ENCODE results near the gene BBS12.

The BBS12 gene

DNA sequence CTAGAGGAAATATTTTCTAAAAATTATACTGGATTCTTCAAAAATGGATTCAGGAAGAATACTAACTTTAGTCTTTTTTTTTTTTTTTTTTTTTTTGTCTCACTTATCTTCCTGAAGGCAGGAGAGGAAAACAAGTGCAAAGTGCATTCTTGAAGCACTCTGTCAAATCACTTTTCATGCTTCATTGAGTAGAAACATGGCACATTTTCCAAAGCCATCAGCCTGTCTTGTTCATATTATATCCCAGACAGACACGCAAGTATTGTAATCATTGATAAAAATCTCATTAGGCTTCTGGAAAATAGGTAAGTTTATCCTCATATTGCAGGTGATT lies 1.2 kb downstream of the BBS12 start:
- TF ChIP-seq, protein P1, sequence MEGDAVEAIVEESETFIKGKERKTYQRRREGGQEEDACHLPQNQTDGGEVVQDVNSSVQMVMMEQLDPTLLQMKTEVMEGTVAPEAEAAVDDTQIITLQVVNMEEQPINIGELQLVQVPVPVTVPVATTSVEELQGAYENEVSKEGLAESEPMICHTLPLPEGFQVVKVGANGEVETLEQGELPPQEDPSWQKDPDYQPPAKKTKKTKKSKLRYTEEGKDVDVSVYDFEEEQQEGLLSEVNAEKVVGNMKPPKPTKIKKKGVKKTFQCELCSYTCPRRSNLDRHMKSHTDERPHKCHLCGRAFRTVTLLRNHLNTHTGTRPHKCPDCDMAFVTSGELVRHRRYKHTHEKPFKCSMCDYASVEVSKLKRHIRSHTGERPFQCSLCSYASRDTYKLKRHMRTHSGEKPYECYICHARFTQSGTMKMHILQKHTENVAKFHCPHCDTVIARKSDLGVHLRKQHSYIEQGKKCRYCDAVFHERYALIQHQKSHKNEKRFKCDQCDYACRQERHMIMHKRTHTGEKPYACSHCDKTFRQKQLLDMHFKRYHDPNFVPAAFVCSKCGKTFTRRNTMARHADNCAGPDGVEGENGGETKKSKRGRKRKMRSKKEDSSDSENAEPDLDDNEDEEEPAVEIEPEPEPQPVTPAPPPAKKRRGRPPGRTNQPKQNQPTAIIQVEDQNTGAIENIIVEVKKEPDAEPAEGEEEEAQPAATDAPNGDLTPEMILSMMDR (IDR thresholded peaks at IDR 0.05; ENCODE audit: borderline replicate concordance, insufficient read depth, low read depth, low read length): no peak
- no peak overlapping the region for H3K4me3 ChIP-seq (ENCODE audit: low read depth, low read length)

DNA sequence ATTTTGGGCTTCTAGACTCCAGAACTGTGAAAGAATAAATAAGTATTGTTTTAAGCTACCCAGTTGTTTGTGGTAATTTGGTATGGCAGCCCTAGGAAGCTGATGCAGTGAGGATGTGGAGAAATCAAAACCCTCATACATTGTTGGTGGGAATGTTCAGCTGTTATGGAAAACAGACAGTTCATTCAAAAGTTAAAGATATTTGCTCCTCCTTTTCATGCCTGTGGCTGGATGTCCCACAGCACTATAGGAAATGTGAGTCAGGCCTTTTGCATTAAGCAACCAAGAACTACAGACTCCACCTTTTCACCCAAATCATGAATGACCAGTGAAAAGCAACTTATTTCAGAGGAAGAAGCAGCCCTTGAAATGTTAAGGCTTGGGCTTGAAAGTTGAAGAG lies 6.7 kb downstream of the BBS12 start:
- H3K4me3 ChIP-seq (ENCODE audit: low read depth, low read length): no peak overlapping the region
- TF ChIP-seq, protein P1 (IDR thresholded peaks at IDR 0.05; ENCODE audit: borderline replicate concordance, insufficient read depth, low read depth, low read length): no peak

DNA sequence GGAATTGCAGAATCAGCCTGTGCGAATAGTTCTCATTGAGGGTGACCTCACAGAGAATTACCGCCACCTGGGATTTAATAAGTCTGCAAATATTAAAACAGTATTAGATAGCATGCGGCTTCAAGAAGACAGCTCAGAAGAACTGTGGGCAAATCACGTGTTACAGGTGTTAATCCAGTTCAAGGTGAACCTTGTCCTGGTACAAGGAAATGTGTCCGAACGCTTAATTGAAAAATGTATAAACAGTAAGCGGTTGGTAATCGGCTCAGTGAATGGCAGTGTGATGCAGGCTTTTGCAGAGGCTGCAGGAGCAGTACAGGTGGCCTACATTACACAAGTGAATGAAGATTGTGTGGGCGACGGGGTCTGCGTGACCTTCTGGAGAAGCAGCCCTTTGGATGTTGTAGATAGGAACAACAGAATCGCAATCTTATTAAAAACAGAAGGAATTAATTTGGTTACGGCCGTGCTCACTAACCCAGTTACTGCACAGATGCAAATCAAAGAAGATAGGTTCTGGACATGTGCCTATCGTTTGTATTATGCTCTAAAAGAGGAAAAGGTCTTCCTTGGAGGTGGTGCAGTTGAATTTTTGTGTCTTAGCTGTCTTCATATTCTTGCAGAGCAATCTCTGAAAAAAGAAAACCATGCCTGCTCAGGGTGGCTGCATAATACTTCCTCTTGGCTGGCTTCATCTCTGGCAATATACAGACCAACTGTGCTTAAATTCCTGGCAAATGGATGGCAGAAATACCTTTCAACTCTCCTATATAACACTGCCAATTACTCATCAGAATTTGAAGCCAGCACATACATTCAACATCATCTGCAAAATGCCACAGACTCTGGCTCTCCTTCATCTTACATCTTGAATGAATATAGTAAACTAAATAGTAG lies 10.7 kb downstream of the BBS12 start:
- TF ChIP-seq, protein P1 (IDR thresholded peaks at IDR 0.05; ENCODE audit: borderline replicate concordance, insufficient read depth, low read depth, low read length): no peak

DNA sequence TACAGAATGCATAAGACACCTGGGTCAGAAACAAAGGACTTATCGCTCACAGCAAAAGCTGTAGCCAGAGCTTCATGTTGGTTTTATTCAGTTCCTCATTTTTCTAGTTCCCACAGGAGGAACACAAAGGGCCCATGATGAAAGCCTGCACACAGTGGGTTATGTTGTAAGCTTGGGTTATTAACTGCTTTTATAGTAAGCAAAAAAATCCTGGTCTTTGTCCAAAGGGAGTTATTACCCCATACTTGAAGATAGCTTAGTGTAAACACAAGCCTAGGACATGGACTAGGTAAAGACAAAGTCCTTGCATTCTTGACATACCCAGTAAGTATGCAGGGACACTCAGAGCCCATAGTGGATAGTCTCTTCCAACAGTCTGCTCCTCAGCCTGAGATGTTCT lies 11.7 kb downstream of the BBS12 start:
- H3K4me3 ChIP-seq (ENCODE audit: low read depth, low read length): no peak overlapping the region
- TF ChIP-seq, protein P1 (IDR thresholded peaks at IDR 0.05; ENCODE audit: borderline replicate concordance, insufficient read depth, low read depth, low read length): no peak

More for the DNA sequence above, 10.7 kb downstream of the BBS12 start:
- no peak overlapping the region for H3K4me3 ChIP-seq (ENCODE audit: low read depth, low read length)

DNA sequence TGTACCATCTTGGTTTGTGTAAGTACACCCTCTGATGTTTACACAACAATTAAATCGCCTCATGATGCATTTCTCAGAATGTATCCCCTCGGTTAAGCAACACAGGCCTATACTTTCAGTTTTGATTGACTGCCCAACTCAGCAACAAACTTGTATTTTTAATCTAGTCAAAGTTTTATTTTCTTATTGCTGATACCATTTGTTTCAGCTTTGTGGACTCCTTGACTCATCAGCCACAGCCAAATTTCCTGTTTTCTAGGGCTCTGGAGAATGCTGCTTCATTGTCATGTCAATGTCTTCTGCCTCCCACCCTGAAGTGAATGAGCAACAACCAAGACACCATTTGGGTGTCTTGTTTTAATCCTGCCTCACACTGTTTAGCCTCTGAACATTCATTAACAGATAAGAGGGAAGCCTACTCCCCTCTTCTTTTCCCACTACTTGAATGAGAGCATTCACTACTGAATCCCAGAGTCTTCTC lies 14.0 kb downstream of the BBS12 start:
- H3K4me3 ChIP-seq (ENCODE audit: low read depth, low read length): no peak overlapping the region
- TF ChIP-seq, protein P1 (IDR thresholded peaks at IDR 0.05; ENCODE audit: borderline replicate concordance, insufficient read depth, low read depth, low read length): no peak

DNA sequence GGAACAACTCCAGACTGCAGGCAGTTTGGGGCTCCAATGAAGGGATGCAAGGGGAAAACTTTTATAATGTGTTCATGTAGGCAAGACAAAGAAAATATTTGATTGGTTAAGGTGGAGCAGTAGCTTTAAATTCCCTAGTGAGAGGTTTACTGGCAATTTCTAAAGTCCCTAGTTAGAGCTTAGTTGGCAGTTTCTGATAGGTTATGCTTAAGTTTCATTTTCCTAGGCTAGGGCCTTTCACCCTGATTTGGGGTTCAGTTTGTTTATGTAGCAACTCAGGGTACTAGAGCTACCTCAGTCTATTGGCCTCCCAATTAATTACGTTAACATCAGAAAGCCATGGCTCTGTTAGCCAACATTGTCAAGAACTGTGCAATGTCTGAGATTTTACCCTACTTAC lies 14.6 kb downstream of the BBS12 start:
- TF ChIP-seq, protein P1 (IDR thresholded peaks at IDR 0.05; ENCODE audit: borderline replicate concordance, insufficient read depth, low read depth, low read length): no peak
- no peak overlapping the region for H3K4me3 ChIP-seq (ENCODE audit: low read depth, low read length)

DNA sequence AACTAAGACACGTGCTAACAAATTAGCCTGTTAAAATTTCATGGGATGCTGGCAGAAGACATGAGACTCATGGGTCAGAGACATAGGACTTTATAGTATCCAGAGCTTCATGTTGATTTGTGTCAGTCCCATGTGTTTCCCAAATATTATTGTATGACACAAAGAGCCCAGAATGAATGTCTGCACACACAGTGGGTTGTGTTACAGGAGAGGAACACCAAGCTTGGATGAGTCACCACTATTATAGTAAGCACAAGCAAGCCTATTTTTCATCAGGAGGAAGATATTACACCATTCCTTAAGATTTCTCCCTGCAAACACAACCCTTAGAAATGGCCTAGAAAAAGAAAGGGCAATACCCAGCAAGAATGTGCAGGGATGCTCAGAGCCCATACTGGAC lies 15.4 kb downstream of the BBS12 start:
- no peak overlapping the region for H3K4me3 ChIP-seq (ENCODE audit: low read depth, low read length)
- TF ChIP-seq, protein P1 (IDR thresholded peaks at IDR 0.05; ENCODE audit: borderline replicate concordance, insufficient read depth, low read depth, low read length): no peak

Data from GM12875 (cell line).